OCI-LY3 (cell line): ENCODE results near the gene P4HB.

Experiments used
- CTCF ChIP-seq: fragments of 200-600, 300-600 bp; sonication (generic); IDR thresholded peaks from 2 replicates; pipeline ENCODE4 v1.5.1; 2014; ENCODE audit warnings: antibody characterized with exemption, low read length, low read depth
- EZH2phosphoT487 ChIP-seq: fragments of 200-600 bp; shearing (Covaris generic); IDR thresholded peaks from 2 replicates; pipeline ENCODE4 v1.6.1; 2018; ENCODE audit warnings: antibody characterized with exemption, mixed run types, low read depth

GRCh38 chr17:81884968-81885367 lies 24.6 kb upstream of the P4HB start:
- TF ChIP-seq CTCF (no peak), EZH2phosphoT487 (no peak)
